ENCODE measurements around the gene DHRS4.
A peak's percentile ranks its signal among the peaks of the same experiment; 100 is the strongest.

The DHRS4 gene

GRCh38 chr14:23953464-23954278 lies at the start of gene DHRS4:
DHRS4 (plus strand) TSS chr14:23953770; CDS start chr14:23953789, 19 bp downstream.
- no peaks in the 10 kb centered on the region for H3K9me3 ChIP-seq (ENCODE audit: control insufficient read depth, insufficient read depth, low read length)
- no peaks in the 10 kb centered on the region for H3K36me3 ChIP-seq (ENCODE audit: insufficient read depth, low read length)
- no peaks in the 10 kb centered on the region for H3K4me1 ChIP-seq (ENCODE audit: insufficient read depth, low read length)
- H3K9ac ChIP-seq (ENCODE audit: low read depth, low read length), result peak within 1 kb of the TSS; percentile 68

- Histone ChIP-seq H3K9ac (ENCODE audit: low read depth, low read length) (no peak overlapping the region), H3K4me1 (ENCODE audit: insufficient read depth, low read length) (peaks cover 8% of the 10 kb centered on the region), H3K9me3 (ENCODE audit: control insufficient read depth, insufficient read depth, low read length) (no peaks in the 10 kb centered on the region), H3K36me3 (ENCODE audit: insufficient read depth, low read length) (no peaks in the 10 kb centered on the region)
These were observed 43.3 kb upstream of the DHRS4 start for GRCh38 chr14:23910101-23910875.

GRCh38 chr14:23910876-23911210 lies 42.7 kb upstream of the DHRS4 start:
- H3K36me3 ChIP-seq (ENCODE audit: insufficient read depth, low read length), result no peaks in the 10 kb centered on the region
- H3K9ac ChIP-seq (ENCODE audit: low read depth, low read length), result no peak overlapping the region
- no peaks in the 10 kb centered on the region for H3K9me3 ChIP-seq (ENCODE audit: control insufficient read depth, insufficient read depth, low read length)
- peaks cover 8% of the 10 kb centered on the region for H3K4me1 ChIP-seq (ENCODE audit: insufficient read depth, low read length)

GRCh38 chr14:23915559-23915958 lies 38.0 kb upstream of the DHRS4 start:
- H3K4me1 ChIP-seq (ENCODE audit: insufficient read depth, low read length), result peaks cover 8% of the 10 kb centered on the region
- H3K36me3 ChIP-seq (ENCODE audit: insufficient read depth, low read length), result no peaks in the 10 kb centered on the region
- H3K9me3 ChIP-seq (ENCODE audit: control insufficient read depth, insufficient read depth, low read length), result no peaks in the 10 kb centered on the region
- H3K9ac ChIP-seq (ENCODE audit: low read depth, low read length), result no peak overlapping the region

- Histone ChIP-seq H3K9ac (ENCODE audit: low read depth, low read length) (no peak overlapping the region), H3K4me1 (ENCODE audit: insufficient read depth, low read length) (peaks cover 5% of the 10 kb centered on the region), H3K36me3 (ENCODE audit: insufficient read depth, low read length) (no peaks in the 10 kb centered on the region), H3K9me3 (ENCODE audit: control insufficient read depth, insufficient read depth, low read length) (no peaks in the 10 kb centered on the region)
These were observed 37.6 kb upstream of the DHRS4 start for GRCh38 chr14:23916004-23916403.

GRCh38 chr14:23916446-23916845 lies 37.1 kb upstream of the DHRS4 start:
- H3K36me3 ChIP-seq (ENCODE audit: insufficient read depth, low read length), result no peaks in the 10 kb centered on the region
- H3K4me1 ChIP-seq (ENCODE audit: insufficient read depth, low read length), result peaks cover under 1% of the 10 kb centered on the region; the same call in 1 of the 2 replicates
- H3K9ac ChIP-seq (ENCODE audit: low read depth, low read length), result no peak overlapping the region
- no peaks in the 10 kb centered on the region for H3K9me3 ChIP-seq (ENCODE audit: control insufficient read depth, insufficient read depth, low read length)

GRCh38 chr14:23922545-23922944 lies 31.0 kb upstream of the DHRS4 start:
- Histone ChIP-seq H3K4me1 (ENCODE audit: insufficient read depth, low read length) (no peaks in the 10 kb centered on the region), H3K9ac (ENCODE audit: low read depth, low read length) (no peak overlapping the region), H3K36me3 (ENCODE audit: insufficient read depth, low read length) (no peaks in the 10 kb centered on the region), H3K9me3 (ENCODE audit: control insufficient read depth, insufficient read depth, low read length) (no peaks in the 10 kb centered on the region)

- no peaks in the 10 kb centered on the region for H3K9me3 ChIP-seq (ENCODE audit: control insufficient read depth, insufficient read depth, low read length)
- H3K36me3 ChIP-seq (ENCODE audit: insufficient read depth, low read length), result no peaks in the 10 kb centered on the region
- no peaks in the 10 kb centered on the region for H3K4me1 ChIP-seq (ENCODE audit: insufficient read depth, low read length)
- no peak overlapping the region for H3K9ac ChIP-seq (ENCODE audit: low read depth, low read length)
These were observed 28.0 kb upstream of the DHRS4 start for GRCh38 chr14:23925523-23926075.

- H3K36me3 ChIP-seq (ENCODE audit: insufficient read depth, low read length), result no peaks in the 10 kb centered on the region
- H3K9me3 ChIP-seq (ENCODE audit: control insufficient read depth, insufficient read depth, low read length), result no peaks in the 10 kb centered on the region
- H3K4me1 ChIP-seq (ENCODE audit: insufficient read depth, low read length), result no peaks in the 10 kb centered on the region
- no peak overlapping the region for H3K9ac ChIP-seq (ENCODE audit: low read depth, low read length)
These were observed 27.0 kb upstream of the DHRS4 start for GRCh38 chr14:23926543-23926942.

GRCh38 chr14:23929136-23929535 lies 24.4 kb upstream of the DHRS4 start:
- no peaks in the 10 kb centered on the region for H3K4me1 ChIP-seq (ENCODE audit: insufficient read depth, low read length)
- H3K9ac ChIP-seq (ENCODE audit: low read depth, low read length), result no peak overlapping the region

GRCh38 chr14:23929822-23930294 lies 23.7 kb upstream of the DHRS4 start:
- H3K36me3 ChIP-seq (ENCODE audit: insufficient read depth, low read length), result no peaks in the 10 kb centered on the region
- no peaks in the 10 kb centered on the region for H3K9me3 ChIP-seq (ENCODE audit: control insufficient read depth, insufficient read depth, low read length)
- H3K4me1 ChIP-seq (ENCODE audit: insufficient read depth, low read length), result no peaks in the 10 kb centered on the region
- no peak overlapping the region for H3K9ac ChIP-seq (ENCODE audit: low read depth, low read length)

More at GRCh38 chr14:23929136-23929535, 24.4 kb upstream of the DHRS4 start:
- Histone ChIP-seq H3K36me3 (ENCODE audit: insufficient read depth, low read length) (no peaks in the 10 kb centered on the region), H3K9me3 (ENCODE audit: control insufficient read depth, insufficient read depth, low read length) (no peaks in the 10 kb centered on the region)

GRCh38 chr14:23930742-23931141 lies 22.8 kb upstream of the DHRS4 start:
- Histone ChIP-seq H3K9me3 (ENCODE audit: control insufficient read depth, insufficient read depth, low read length) (no peaks in the 10 kb centered on the region), H3K4me1 (ENCODE audit: insufficient read depth, low read length) (no peaks in the 10 kb centered on the region), H3K9ac (ENCODE audit: low read depth, low read length) (no peak overlapping the region), H3K36me3 (ENCODE audit: insufficient read depth, low read length) (no peaks in the 10 kb centered on the region)

- Histone ChIP-seq H3K9me3 (ENCODE audit: control insufficient read depth, insufficient read depth, low read length) (no peaks in the 10 kb centered on the region), H3K36me3 (ENCODE audit: insufficient read depth, low read length) (no peaks in the 10 kb centered on the region), H3K4me1 (ENCODE audit: insufficient read depth, low read length) (no peaks in the 10 kb centered on the region), H3K9ac (ENCODE audit: low read depth, low read length) (no peak overlapping the region)
These were observed 21.8 kb upstream of the DHRS4 start for GRCh38 chr14:23931721-23932289.

- no peaks in the 10 kb centered on the region for H3K36me3 ChIP-seq (ENCODE audit: insufficient read depth, low read length)
- no peaks in the 10 kb centered on the region for H3K4me1 ChIP-seq (ENCODE audit: insufficient read depth, low read length)
- H3K9me3 ChIP-seq (ENCODE audit: control insufficient read depth, insufficient read depth, low read length), result no peaks in the 10 kb centered on the region
- no peak overlapping the region for H3K9ac ChIP-seq (ENCODE audit: low read depth, low read length)
These were observed 20.9 kb upstream of the DHRS4 start for GRCh38 chr14:23932639-23933038.
